Retinal pigment epithelial cell (primary cell): ENCODE measurements around the gene SCD5.
A peak's percentile ranks its signal among the peaks of the same experiment; 100 is the strongest.

Experiments
- DNase-seq: peaks from one replicate; pipeline ENCODE4 v3.0.0-alpha.2; 2010; ENCODE audit warnings: low read depth
- H3K4me3 ChIP-seq: 2 replicates; pipeline ENCODE4 v1.5.1; 2011; ENCODE audit warnings: mild to moderate bottlenecking, low read length, control low read depth, moderate library complexity
- TF ChIP-seq, protein P1 (sequence below): conservative IDR thresholded peaks from 2 replicates; pipeline ENCODE4 v1.5.1; 2011; ENCODE audit warnings: low read depth, low read length, control low read depth, inconsistent platforms

SCD5 gene

DNA sequence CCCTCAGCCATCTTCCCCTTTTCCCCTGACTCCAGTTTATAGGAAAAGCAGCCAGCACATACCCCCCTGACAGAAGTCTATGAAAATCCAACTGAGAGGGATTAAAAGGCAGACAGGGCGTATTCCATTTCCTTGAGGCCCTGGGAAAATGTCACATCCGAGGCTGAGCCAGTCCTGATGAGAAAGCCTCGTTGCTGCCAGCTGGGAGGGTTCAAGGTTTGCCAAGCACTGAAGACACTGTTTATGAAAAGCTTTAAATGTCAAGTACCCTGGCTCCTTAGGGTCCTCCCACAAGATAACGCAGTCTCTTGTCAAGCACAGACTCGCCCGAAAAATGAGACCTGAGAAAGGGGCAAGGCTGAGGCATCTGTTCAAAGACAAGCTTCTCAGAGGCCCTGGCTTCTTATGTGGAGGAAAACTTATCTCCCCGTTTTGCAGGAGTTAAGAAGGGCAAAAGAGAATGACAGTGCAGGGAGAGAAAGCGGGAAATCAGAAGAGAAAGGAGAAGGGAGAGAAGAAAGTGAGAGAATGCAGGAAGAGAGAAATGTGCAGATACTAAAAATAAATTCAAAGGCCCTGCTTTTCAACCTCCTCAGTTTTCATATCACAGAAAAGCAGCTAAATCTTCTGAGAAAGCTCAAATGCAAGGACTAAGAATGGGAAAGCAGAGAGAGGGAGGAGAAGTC lies 44.7 kb downstream of the SCD5 start:
- H3K4me3 ChIP-seq, result no peak overlapping the region

DNA sequence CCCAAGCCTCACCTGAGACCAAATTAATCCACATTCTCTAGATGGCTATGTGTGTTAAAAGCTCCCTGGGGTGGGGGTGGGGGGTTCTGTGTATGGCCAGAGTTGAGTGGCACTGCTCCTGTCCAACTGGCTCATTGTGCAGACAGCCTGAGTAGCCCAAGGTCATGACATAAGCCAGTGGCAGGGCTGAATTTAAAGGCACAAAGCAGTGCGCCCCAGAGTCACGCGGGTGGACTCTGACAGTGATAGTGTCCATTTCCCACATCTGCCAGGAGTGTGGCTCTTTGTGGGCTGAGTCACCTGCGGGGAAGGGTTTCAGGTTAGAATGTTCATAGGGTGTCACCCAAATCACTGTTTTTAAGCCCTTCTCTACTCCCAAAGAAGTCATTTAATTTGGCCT lies 45.4 kb downstream of the SCD5 start:
- H3K4me3 ChIP-seq, result no peak overlapping the region
- no peak for DNase-seq
- TF ChIP-seq, protein P1, sequence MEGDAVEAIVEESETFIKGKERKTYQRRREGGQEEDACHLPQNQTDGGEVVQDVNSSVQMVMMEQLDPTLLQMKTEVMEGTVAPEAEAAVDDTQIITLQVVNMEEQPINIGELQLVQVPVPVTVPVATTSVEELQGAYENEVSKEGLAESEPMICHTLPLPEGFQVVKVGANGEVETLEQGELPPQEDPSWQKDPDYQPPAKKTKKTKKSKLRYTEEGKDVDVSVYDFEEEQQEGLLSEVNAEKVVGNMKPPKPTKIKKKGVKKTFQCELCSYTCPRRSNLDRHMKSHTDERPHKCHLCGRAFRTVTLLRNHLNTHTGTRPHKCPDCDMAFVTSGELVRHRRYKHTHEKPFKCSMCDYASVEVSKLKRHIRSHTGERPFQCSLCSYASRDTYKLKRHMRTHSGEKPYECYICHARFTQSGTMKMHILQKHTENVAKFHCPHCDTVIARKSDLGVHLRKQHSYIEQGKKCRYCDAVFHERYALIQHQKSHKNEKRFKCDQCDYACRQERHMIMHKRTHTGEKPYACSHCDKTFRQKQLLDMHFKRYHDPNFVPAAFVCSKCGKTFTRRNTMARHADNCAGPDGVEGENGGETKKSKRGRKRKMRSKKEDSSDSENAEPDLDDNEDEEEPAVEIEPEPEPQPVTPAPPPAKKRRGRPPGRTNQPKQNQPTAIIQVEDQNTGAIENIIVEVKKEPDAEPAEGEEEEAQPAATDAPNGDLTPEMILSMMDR, result no peak

More for the DNA sequence above, 44.7 kb downstream of the SCD5 start:
- TF ChIP-seq, protein P1, result no peak
- peak; percentile 43 for DNase-seq

DNA sequence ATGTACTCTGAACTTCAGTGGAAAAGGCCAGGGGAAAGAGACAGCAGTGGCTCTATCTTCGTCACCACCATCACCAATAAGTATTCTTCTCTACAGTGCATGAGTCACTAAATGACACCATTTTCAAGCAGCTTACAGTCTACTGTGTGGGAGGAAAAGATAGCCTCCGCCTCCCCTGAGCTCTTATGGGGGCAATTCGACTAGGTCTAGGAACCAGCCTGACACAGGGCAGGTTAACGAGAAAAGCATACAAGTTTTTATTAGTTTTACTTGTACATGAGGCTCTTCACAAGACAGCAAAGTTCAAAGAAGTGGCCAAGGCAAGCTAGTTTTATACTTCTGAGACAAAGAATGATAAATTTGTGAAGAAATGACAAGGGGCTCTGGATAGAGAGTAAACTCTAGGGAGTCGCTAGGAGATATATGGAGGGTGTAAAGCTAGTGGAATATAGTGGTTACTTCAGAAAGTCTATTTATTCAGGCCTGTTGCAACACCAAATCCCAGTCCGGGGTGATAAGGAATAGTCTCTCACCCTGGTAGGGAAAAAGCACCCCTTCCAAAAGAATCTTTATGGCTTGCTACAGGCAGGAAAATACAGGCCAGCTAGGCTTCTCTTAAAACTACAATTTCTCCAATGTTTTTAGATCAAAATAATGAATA lies 49.7 kb downstream of the SCD5 start:
- H3K4me3 ChIP-seq, result no peak overlapping the region
- TF ChIP-seq, protein P1, result no peak
- no peak for DNase-seq

DNA sequence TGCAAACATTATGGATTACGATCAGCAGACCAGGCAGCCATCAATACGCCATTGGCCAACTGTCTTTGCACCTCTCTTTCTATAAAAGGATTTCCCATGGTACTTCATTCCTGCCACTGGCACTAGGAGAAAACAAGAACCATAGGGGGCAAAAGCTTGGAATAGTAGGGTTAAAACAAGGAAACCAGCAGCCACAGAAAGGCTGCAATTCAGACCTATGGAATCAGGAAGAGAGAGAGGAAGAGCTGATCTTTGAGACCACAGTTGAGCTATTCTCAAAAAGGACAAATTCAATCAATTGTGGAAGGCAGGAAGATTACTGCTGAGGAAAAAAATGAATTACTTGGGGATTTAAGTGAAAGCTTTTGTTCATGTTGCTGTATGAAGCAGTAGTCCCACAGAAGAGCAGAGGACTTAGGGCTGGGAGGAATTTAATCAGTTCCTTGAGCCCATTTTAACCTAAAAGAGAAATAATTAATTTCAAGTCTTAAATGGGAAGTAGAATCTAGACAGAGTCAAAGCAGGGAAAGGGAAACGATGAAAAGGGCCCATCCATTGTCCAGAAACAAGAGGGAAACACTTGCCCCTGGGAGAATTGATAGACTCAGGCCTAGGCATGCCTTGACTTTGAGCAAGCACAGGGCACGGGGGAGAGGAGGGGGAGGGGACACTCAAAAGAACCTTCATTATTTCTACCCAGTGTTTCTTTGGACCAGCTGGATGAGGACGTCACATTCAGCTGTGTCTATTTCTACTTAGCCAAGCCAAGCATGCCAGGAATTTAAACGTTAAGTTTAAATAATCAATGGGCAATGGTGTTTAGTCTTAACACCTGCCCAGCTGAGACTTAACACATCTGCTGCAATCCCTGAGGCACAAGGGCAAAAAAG lies 50.7 kb downstream of the SCD5 start:
- no peak overlapping the region for H3K4me3 ChIP-seq
- TF ChIP-seq, protein P1, result no peak

DNA sequence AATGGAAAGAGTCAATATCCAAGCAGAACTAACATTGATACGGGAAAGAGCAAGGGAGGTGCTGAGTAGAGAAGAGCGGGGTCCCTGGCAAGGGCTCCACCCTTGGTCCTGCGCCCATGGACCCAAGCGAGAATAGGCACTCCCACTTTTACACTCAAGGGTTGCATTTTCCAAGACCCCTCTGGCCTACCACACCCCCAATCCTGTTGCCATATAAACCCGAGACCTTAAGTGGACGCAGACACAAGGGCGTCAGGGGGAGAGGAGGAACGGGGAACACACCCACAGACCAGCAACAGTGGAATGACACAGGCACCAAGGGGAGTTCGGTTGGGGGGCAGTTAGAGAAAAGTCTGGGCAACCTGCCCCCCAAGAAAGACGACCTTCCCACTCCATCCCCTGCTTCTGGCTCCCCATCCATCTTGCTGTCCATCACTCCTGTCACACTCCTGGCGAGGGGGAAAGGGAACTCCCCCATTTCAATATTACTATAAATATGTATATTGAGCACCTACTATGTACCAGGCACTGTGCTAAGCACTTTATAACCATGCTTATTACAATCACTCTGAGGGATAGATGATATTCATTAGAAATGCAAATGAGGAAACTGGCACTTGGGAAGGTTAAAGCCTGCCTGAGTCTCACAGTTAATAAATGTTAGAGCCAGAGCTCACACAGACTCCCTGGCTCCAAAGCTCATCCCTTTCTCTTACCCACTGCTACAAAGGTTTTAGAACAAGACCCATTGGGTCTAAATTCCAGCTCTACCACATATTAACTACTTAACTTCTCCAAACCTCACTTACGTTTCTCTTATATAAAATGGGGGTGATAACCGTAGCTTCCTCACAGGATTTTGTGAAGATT lies 51.7 kb downstream of the SCD5 start:
- no peak for DNase-seq
- TF ChIP-seq, protein P1, result no peak
- no peak overlapping the region for H3K4me3 ChIP-seq

More for the DNA sequence above, 50.7 kb downstream of the SCD5 start:
- no peak for DNase-seq

DNA sequence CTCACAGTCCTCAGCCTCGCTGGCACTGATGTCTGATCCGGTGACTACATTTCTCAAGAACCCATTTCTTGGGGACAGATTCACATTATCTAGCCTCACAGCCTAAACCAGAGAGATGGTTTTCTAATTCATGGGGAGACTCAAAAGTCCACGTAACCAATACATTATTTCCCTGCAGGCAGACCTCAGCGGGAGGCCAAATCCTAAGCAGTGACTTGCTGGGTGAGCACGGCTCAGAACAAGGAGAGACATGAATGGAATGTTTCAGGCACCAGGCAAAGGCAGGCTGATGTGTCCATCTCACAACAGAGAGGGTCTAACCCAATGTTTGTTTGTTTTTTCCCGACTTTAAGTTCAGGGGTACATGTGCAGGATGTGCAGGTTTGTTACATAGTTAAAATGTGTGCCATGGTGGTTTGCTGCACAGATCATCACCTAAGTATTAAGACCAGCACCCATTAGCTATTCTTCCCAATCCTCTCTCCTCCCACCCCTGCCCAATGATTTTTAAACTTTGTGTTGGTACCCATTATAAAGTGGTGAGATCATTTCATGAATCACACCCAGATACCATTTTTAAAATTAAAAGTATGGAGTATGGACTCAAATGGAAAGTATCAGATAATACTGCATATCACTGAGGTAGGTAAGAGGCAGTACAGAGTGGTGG lies 53.3 kb downstream of the SCD5 start:
- H3K4me3 ChIP-seq, result no peak overlapping the region
- no peak for DNase-seq
- TF ChIP-seq, protein P1, result no peak
